SK-N-SH (cell line): ENCODE data around the gene CST3. TPM values are rescaled to one million over a fixed set of nuclear protein-coding genes. Genes with fewer than 3 reads are reported as not detected.

Experiments
- CTCF ChIA-PET: fragments of 300-600, 350-600 bp; formaldehyde crosslinking; extraction: SDS; loops from one replicate; lab custom pipeline; 2021; lab: Yijun Ruan, JAX
- POLR2A ChIA-PET: fragments of 350-600 bp; sonication (Branson Sonifier 250); formaldehyde crosslinking; extraction: SDS; loops from one replicate; lab custom pipeline; 2020; ENCODE audit warnings: antibody characterized with exemption, inconsistent platforms; lab: Yijun Ruan, JAX
- DNase-seq: peaks from one replicate; pipeline ENCODE4 v3.0.0; 2012
- H2AFZ ChIP-seq: fragments of 200-600 bp; sonication (generic); 2 replicates; pipeline ENCODE4 v1.8.1; 2016; ENCODE audit warnings: antibody characterized with exemption, mild to moderate bottlenecking, low read depth
- H3F3A ChIP-seq: fragments of 200-600 bp; sonication (generic); replicated peaks from 2 replicates; pipeline ENCODE3; 2016; ENCODE audit warnings: antibody characterized with exemption, mild to moderate bottlenecking; ENCODE audit not compliant: insufficient read depth
- H3K27ac ChIP-seq, 2 experiments: fragments of 200-500 bp in 1 of 2; fragments of 200-600 bp in 1 of 2; sonication (Bioruptor generic) in 1 of 2; sonication (generic), shearing (Covaris generic) in 1 of 2; 2 replicates each; pipeline versions ENCODE4 v1.5.1 to v1.6.1; 2014 to 2016; ENCODE audit warnings: low read depth in 2 of 2, inconsistent platforms in 1 of 2, low read length in 1 of 2, mild to moderate bottlenecking in 1 of 2, mixed read lengths in 1 of 2
- H3K27me3 ChIP-seq: fragments of 200-600 bp; sonication (generic), shearing (Covaris generic); 2 replicates; pipeline ENCODE4 v1.6.1; 2016; ENCODE audit warnings: mixed run types; ENCODE audit not compliant: insufficient read depth
- H3K36me3 ChIP-seq, 2 experiments: fragments of 200-500 bp in 1 of 2; fragments of 200-600 bp in 1 of 2; sonication (Bioruptor generic) in 1 of 2; sonication (generic) in 1 of 2; replicated peaks in 1 of 2; 2 replicates each; pipeline versions ENCODE3 to v1.5.1; 2014 to 2016; ENCODE audit warnings: low read length in 1 of 2, mild to moderate bottlenecking in 1 of 2; ENCODE audit not compliant: insufficient read depth in 2 of 2, control insufficient read depth in 1 of 2
- H3K4me1 ChIP-seq, 2 experiments: fragments of 200-500 bp in 1 of 2; fragments of 200-600 bp in 1 of 2; sonication (Bioruptor generic) in 1 of 2; sonication (generic), shearing (Covaris generic) in 1 of 2; 2 replicates each; pipeline versions ENCODE4 v1.5.1 to v1.6.1; 2014 to 2016; ENCODE audit warnings: low read depth in 1 of 2, low read length in 1 of 2, mixed run types in 1 of 2; ENCODE audit not compliant: insufficient read depth in 2 of 2, control insufficient read depth in 1 of 2
- H3K4me2 ChIP-seq: fragments of 200-600 bp; sonication (generic), shearing (Covaris generic); 2 replicates; pipeline ENCODE4 v1.6.1; 2017; ENCODE audit warnings: mixed run types
- H3K4me3 ChIP-seq, 2 experiments: fragments of 200-500 bp in 1 of 2; fragments of 200-600 bp in 1 of 2; sonication (Bioruptor generic) in 1 of 2; sonication (generic), shearing (Covaris generic) in 1 of 2; 2 replicates each; pipeline versions ENCODE4 v1.5.1 to v1.8.1; 2014 to 2016; ENCODE audit warnings: low read depth in 2 of 2, inconsistent platforms in 1 of 2, low read length in 1 of 2, mild to moderate bottlenecking in 1 of 2, mixed read lengths in 1 of 2, moderate library complexity in 1 of 2
- H3K79me2 ChIP-seq: fragments of 200-600 bp; sonication (generic); 2 replicates; pipeline ENCODE4 v1.8.1; 2017; ENCODE audit warnings: mild to moderate bottlenecking; ENCODE audit not compliant: insufficient read depth
- H3K9ac ChIP-seq: fragments of 200-600 bp; sonication (generic); 2 replicates; pipeline ENCODE4 v1.6.1; 2017; ENCODE audit warnings: mixed run types
- H3K9me2 ChIP-seq: fragments of 200-600 bp; sonication (generic); 2 replicates; pipeline ENCODE4 v1.6.1; 2017; ENCODE audit warnings: mixed run types
- H3K9me3 ChIP-seq: fragments of 200-600 bp; sonication (generic); 2 replicates; pipeline ENCODE4 v1.6.1; 2017; ENCODE audit warnings: mixed run types, mild to moderate bottlenecking, moderate library complexity
- H4K20me1 ChIP-seq: fragments of 200-600 bp; sonication (generic); 2 replicates; pipeline ENCODE4 v1.6.1; 2017; ENCODE audit warnings: mild to moderate bottlenecking, mixed run types; ENCODE audit not compliant: insufficient read depth
- EP300 ChIP-seq, 2 experiments: IDR thresholded peaks; 2 replicates each; pipeline versions ENCODE4 v1.4.0 to v1.6.1; 2012; ENCODE audit warnings: borderline replicate concordance in 1 of 2, low read depth in 1 of 2, low read length in 1 of 2
- GATA2 ChIP-seq: sonication (generic); formaldehyde crosslinking; IDR thresholded peaks from 2 replicates; pipeline ENCODE4 v1.5.0; 2020; ENCODE audit warnings: mild to moderate bottlenecking, missing genetic modification reagents
- MAX ChIP-seq: IDR thresholded peaks from 2 replicates; pipeline ENCODE4 v1.4.0; 2012; ENCODE audit warnings: low read depth
- MEF2A ChIP-seq: IDR thresholded peaks from 2 replicates; pipeline ENCODE4 v1.4.0; 2012; ENCODE audit warnings: low read depth, borderline replicate concordance
- MXI1 ChIP-seq: IDR thresholded peaks from 2 replicates; pipeline ENCODE4 v1.6.1; 2012; ENCODE audit warnings: mild to moderate bottlenecking, low read depth, low read length, improper control_type of control experiment
- NFIC ChIP-seq: IDR thresholded peaks from 2 replicates; pipeline ENCODE4 v1.4.0; 2012; ENCODE audit warnings: borderline replicate concordance
- NRF1 ChIP-seq: IDR thresholded peaks from 2 replicates; pipeline ENCODE4 v1.6.1; 2012; ENCODE audit warnings: low read depth, mild to moderate bottlenecking, low read length
- PBX3 ChIP-seq: IDR thresholded peaks from 2 replicates; pipeline ENCODE4; 2012
- POLR2AphosphoS5 ChIP-seq: IDR thresholded peaks from 2 replicates; pipeline ENCODE4 v1.6.1; 2012; ENCODE audit warnings: low read depth, low read length
- RFX5 ChIP-seq: IDR thresholded peaks from 2 replicates; pipeline ENCODE4 v1.6.1; 2012; ENCODE audit warnings: mild to moderate bottlenecking, improper control_type of control experiment, low read length
- RXRA ChIP-seq: IDR thresholded peaks from 2 replicates; pipeline ENCODE4 v1.4.0; 2012; ENCODE audit warnings: low read depth, mild to moderate bottlenecking, borderline replicate concordance
- SMC3 ChIP-seq: IDR thresholded peaks from 2 replicates; pipeline ENCODE4 v1.6.1; 2012; ENCODE audit warnings: low read depth, low read length, improper control_type of control experiment
- TAF1 ChIP-seq: IDR thresholded peaks from 2 replicates; pipeline ENCODE4 v1.6.1; 2012; ENCODE audit warnings: low read depth, mild to moderate bottlenecking, low read length, moderate library complexity, borderline replicate concordance
- TCF12 ChIP-seq: IDR thresholded peaks from 2 replicates; pipeline ENCODE4 v1.4.0; 2012
- TEAD4 ChIP-seq: IDR thresholded peaks from 2 replicates; pipeline ENCODE4 v1.4.0; 2012; ENCODE audit warnings: mild to moderate bottlenecking, borderline replicate concordance; ENCODE audit not compliant: insufficient read depth
- YY1 ChIP-seq: IDR thresholded peaks from 2 replicates; pipeline ENCODE4 v1.4.0; 2012; ENCODE audit warnings: low read depth, mild to moderate bottlenecking
- ZBTB33 ChIP-seq: IDR thresholded peaks from 2 replicates; pipeline ENCODE4 v1.4.0; 2012; ENCODE audit warnings: low read depth, borderline replicate concordance
- WGBS: methylation state at CpG from one replicate; pipeline ENCODE4 v1.1.6; 2017; ENCODE audit warnings: low lambda C conversion rate; 5-methylcytosine and 5-hydroxymethylcytosine counted together
- polyA plus RNA-seq, 3 experiments: library from polyadenylated mRNA; depleted of rRNA; stranded (reverse); fragments of >200 nt; gene quantifications; 2 replicates each; pipeline ENCODE4 v1.2.3, GENCODE V29; 2012

The CST3 gene
- polyA plus RNA-seq, 1 of the 3 experiments (the other 2 are of a cell fraction): 428 TPM

- DNase-seq: no peak
- Histone ChIP-seq H3K9me2 (no peaks in the 10 kb centered on the region), H3K36me3 (no peaks in the 10 kb centered on the region), H3K9ac (no peak overlapping the region), H3F3A (no peaks in the 10 kb centered on the region), H3K9me3 (no peaks in the 10 kb centered on the region), H3K27me3 (no peaks in the 10 kb centered on the region), H3K4me3 (no peak overlapping the region), H3K4me2 (no peak overlapping the region), H3K4me1 (peaks cover 0 to 5% of the 10 kb centered on the region in 2 experiments; a peak in 2 of 4 replicates), H2AFZ (no peak overlapping the region), H4K20me1 (no peaks in the 10 kb centered on the region), H3K27ac (no peak overlapping the region), H3K79me2 (no peaks in the 10 kb centered on the region)
- ChIA-PET CTCF (interaction anchor here (0.7 kb wide), 1 partner anchor 23 kb away, joined by 3 read pairs; no protein-coding TSS in a partner anchor), POLR2A (no interaction called here)
- TF ChIP-seq NRF1 (no peak), MAX (no peak), POLR2AphosphoS5 (no peak), ZBTB33 (no peak), TAF1 (no peak), TEAD4 (no peak), MEF2A (no peak), MXI1 (no peak), TCF12 (no peak), PBX3 (no peak), NFIC (no peak), RFX5 (no peak), RXRA (no peak), SMC3 (no peak), GATA2 (CRISPR knock-in tag) (no peak), YY1 (no peak), EP300 (IDR thresholded peaks at IDR 0.05; ENCODE audit: borderline replicate concordance in 1 of 2, low read depth in 1 of 2, low read length in 1 of 2) (no peak)
- 29% methylated on average over 4 of the region's 4 CpGs for WGBS
Observed at GRCh38 chr20:23646106-23646873, 8.5 kb upstream of the CST3 start.
